AG20443 (cell line): ENCODE measurements around the gene SSTR5.

Source experiments
- DNase-seq: peaks from one replicate; pipeline ENCODE4 v3.0.0; 2012; ENCODE audit warnings: low spot score, mixed read lengths

SSTR5 gene

GRCh38 chr16:1040346-1040745, 32.2 kb upstream of the SSTR5 start:
- no peak for DNase-seq

GRCh38 chr16:1042049-1042744, 30.4 kb upstream of the SSTR5 start:
- no peak for DNase-seq

DNA sequence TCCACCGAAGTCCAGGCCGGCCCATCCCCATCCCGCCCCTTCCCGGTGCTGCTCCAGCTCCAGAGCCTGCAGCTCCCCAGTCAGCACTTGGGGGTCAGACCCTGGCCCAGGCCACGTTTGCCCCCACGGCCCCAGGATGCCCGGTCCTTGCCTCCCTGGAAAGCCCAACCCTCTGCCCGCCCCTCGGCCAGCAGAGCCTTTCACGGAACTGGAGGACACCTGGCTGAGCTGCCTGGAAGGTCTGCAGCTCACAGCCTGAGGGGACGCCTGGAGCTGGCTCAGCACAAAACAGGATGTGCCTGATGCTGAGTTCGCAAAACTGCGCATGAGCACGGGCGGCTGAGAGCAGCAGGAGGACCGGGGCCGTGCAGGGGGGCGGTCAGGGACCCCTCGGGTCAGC, 29.7 kb upstream of the SSTR5 start:
- DNase-seq, result no peak

DNA sequence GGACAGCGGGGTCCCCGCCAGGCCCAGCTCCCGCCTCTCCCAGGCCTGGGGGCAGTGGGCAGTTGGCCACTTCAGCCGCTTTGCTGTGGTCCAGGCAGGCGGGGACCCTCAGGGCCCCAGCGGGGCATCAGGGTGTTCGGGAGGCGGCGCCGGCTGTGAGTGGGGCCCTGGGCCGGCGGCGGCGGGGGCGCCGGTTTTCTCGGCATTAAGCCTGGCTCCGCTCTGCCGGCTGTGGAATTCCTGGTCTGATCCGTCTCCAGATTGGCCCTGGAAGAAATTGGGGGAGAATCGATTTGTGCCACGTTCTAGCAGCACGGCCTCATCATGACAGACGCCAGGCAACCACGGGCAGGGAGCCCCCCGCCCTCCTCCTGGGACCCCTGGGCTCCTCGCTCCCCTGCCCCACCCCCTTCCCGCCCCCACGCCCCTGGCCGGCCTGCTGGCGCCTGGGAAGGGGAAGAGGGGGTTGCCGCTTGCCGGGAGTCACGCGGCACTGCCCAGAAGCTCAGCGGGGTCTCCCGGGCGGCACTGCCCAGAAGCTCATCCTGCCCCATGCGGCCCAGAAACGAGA, 28.6 kb upstream of the SSTR5 start:
- no peak for DNase-seq

- DNase-seq, result no peak
These were observed 27.9 kb upstream of the SSTR5 start for GRCh38 chr16:1044460-1045309.

DNA sequence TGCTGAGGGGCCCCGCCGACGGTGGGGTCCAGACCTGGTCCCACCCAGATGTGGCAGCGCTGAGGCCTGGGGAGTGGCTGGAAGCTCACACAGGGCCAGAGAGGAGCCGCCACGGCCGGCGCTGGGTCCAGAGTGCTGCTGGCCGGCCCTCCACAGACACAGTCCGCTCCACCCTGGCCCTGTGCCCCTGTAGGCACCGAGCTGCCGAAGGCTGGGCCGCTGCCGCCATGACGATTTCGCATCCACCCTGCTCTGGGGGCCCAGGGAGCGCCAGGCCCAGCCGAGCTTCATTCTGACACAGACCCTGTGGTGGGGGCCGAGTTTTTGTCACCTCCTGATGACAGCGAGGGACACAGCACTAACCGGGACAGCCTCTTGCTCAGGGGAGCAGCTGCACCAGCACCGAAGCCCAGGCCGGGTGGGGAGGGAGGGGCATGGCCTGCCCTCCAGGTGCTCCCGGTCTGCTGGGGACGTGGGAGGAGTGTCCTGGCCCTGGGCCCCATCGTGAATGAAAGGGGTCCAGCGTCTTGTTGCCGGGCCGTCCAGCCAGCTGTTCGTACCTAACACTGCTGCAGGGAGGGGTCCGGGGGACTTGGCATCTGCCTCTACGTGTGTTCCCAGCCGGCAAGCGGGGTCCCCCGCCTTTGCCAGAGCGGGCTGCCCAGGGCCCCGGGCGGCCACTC, 27.1 kb upstream of the SSTR5 start:
- no peak for DNase-seq

GRCh38 chr16:1045993-1046911, 26.3 kb upstream of the SSTR5 start:
- no peak for DNase-seq

DNA sequence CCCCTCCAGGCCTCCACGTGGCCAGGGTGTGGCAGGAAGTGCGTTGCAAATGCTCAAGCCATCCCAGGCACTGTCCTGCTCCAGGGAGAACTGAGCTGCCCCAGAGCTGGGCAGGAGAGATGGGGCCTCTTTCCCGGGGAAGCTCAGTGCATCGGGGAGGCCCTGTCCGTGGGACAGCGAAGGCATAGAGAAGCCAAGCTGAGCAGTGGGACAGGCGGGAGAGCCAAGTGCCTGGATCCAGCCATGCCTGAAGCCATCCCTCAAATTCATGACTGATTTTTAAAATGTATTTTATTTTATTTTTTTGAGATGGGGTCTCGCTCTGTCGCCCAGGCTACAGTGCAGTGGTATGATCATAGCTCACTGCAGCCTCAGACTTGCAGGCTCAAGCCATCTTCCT, 25.4 kb upstream of the SSTR5 start:
- DNase-seq, result no peak

- no peak for DNase-seq
These were observed 24.7 kb upstream of the SSTR5 start for GRCh38 chr16:1047801-1048200.

- DNase-seq, result peak; percentile 85
These were observed 24.0 kb upstream of the SSTR5 start for GRCh38 chr16:1048442-1049112.

- no peak for DNase-seq
These were observed 23.2 kb upstream of the SSTR5 start for GRCh38 chr16:1049113-1049975.

DNA sequence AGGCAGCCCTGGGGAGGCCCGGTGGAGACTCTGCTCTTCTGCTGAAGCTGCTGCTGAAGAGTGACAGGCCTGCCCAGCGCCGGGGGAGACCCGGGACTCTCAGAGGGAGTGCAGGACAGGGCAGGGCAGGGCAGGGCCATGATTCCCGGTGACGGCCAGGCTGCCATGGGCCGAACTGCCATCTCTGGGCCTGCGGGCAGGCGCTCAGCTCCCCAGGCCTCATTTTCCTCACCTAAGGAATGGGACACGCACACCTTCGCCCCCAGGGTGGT, 22.6 kb upstream of the SSTR5 start:
- no peak for DNase-seq

DNA sequence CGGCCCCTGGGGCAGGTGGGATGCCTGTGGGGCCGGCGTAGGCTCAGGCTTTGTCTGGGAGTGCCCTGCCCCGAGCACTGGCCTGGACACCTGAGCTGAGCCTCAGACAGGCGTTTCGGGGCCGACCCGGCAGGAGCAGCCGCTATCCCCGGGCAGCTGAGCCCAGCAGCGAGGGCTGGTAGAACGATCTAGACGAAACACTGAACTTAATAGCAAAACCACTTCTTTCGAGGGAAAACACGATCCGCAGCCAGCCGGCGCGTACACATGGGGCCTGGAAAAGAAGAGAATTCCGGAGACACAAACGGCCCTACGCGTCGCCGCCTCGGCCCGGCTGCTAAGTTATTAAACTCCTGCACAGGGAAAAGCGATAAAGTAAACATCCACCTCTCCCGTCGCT, 22.0 kb upstream of the SSTR5 start:
- no peak for DNase-seq

- no peak for DNase-seq
These were observed 21.6 kb upstream of the SSTR5 start for GRCh38 chr16:1050921-1051320.

DNA sequence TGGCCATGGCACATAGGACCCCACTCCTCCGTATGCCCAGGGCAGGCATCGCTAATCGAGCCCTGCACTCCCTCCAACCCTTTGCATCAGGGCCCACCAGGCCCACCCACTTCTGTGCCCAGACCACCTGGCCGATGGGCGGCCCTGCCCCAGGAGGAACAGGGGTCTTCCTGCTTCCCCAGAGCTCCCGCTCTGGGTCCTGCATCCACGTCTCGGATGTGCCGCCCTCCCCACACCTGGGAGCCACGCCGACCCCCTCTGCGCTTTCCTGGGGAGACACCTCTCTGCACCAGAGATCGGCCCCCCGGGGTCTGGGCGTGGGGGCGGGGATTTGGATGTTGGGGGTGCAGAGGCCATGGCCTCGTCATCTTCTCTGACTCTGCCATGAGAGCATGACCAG, 21.1 kb upstream of the SSTR5 start:
- no peak for DNase-seq

DNA sequence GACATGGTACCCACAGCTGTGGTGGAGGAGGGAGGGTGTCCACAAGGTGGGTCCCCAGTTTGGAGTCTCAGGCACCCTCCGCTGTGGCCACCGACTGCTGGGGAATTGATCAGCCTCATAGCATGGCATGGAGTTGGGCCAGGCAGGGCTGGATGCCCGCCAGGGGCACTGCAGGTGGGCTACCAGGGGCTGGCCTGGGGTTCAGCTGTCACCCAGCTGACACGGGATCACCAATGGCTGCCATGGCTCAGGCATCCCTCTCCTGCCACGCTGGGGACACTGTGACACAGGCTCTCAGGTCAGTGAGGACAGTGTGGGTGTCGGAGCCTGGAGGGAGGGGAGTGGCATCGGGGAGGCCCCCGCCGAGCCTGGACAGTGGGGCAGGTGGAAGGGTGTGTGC, 19.8 kb upstream of the SSTR5 start:
- no peak for DNase-seq

- no peak for DNase-seq
These were observed 19.4 kb upstream of the SSTR5 start for GRCh38 chr16:1053121-1053521.

GRCh38 chr16:1053700-1054368, 18.7 kb upstream of the SSTR5 start:
- DNase-seq, result no peak

DNA sequence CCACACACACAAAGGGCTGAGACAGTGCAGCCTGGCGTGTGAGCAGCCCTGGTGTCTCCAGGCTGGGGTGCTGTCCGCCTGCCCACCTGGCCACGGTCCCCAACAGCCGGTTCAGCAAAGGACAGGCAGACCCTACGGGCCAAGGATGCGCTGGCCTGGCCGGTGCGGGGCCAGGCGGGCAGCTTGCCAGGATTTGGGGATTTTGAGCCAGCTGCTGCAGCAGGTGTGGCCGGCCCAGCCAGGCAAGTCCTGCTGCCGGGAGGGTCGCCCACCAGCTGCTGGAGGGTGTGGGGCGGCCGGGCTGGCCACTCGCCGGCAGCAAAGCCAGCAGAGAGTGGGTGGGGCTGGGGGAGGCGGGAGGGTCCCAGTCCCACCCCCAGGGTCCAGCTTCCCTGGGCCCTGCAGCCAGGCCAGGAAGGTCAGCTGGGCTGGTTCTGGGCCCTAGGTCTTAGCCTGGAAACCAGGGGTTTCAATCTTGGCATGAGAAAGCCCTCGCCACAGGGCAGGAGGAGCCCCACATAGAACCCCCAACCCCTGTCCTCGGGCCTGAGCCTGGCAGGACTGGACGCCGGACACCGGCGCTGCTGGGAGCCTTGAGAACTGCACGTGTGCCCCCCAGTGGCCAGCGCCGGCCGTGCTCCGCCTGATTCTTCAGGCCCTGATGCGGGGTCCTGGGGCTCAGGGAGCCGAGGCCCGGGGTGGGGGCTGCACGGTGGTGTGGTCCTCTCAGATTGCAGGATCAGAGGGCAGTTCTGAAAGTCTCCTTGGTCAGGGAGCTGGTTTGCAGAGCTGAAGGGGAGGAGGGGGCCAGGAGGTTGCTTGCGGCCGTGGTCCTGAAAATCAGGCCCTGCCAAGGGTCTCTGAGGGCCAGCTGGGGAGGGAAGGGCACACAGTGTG, 17.6 kb upstream of the SSTR5 start:
- peak; percentile 92 for DNase-seq
